Coronary artery (tissue), 2 donors: Measurements from ENCODE around the gene CACNA1A.
"Not testable (repeated sequence)": the region's sequence is repeated elsewhere in the genome, so short reads cannot be mapped to it uniquely, and the experiment has no call there.

Experiments
- DNase-seq: peaks from one replicate; pipeline ENCODE4 v3.0.0-alpha.2; 2017; ENCODE audit warnings: low spot score
- H3K27ac ChIP-seq, 2 donors: fragments of 200-600 bp; sonication (generic); one replicate each; pipeline ENCODE4 v1.5.1; 2016 to 2019
- H3K4me3 ChIP-seq: fragments of 200-600 bp; sonication (generic); 2 replicates; pipeline ENCODE4 v1.5.1; 2016; ENCODE audit warnings: mild to moderate bottlenecking, moderate library complexity
- CTCF ChIP-seq: fragments of 200-600 bp; sonication (generic); IDR thresholded peaks from one replicate; pipeline ENCODE4 v1.5.1; 2019; ENCODE audit warnings: antibody characterized with exemption

CACNA1A gene

GRCh38 chr19:13539332-13539731 lies 33.1 kb upstream of the CACNA1A start:
- no peak overlapping the region for H3K27ac ChIP-seq
- H3K4me3 ChIP-seq, result no peak overlapping the region
- no peak for TF ChIP-seq CTCF
- no peak for DNase-seq

GRCh38 chr19:13538601-13539253 lies 32.4 kb upstream of the CACNA1A start:
- no peak for TF ChIP-seq CTCF
- Histone ChIP-seq H3K4me3 (no peak overlapping the region), H3K27ac (no peak overlapping the region)
- no peak for DNase-seq

- Histone ChIP-seq H3K4me3 (no peak overlapping the region), H3K27ac (no peak overlapping the region)
- no peak for TF ChIP-seq CTCF
- no peak for DNase-seq
These were observed 31.2 kb upstream of the CACNA1A start for GRCh38 chr19:13537454-13537853.

- TF ChIP-seq CTCF, result no peak
- Histone ChIP-seq H3K27ac (no peak overlapping the region), H3K4me3 (no peak overlapping the region)
- DNase-seq, result no peak
These were observed 24.4 kb upstream of the CACNA1A start for GRCh38 chr19:13530720-13531119.

- H3K4me3 ChIP-seq, DNase-seq, H3K27ac ChIP-seq: not testable (repeated sequence)
These were observed 23.4 kb upstream of the CACNA1A start for GRCh38 chr19:13529721-13530120.

GRCh38 chr19:13526552-13526951 lies 20.3 kb upstream of the CACNA1A start:
- no peak overlapping the region for H3K27ac ChIP-seq
- no peak overlapping the region for H3K4me3 ChIP-seq
- DNase-seq, result no peak
- TF ChIP-seq CTCF, result no peak

GRCh38 chr19:13521066-13521465 lies 14.8 kb upstream of the CACNA1A start:
- Histone ChIP-seq H3K4me3 (no peak overlapping the region), H3K27ac (no peak overlapping the region)
- TF ChIP-seq CTCF, result no peak
- no peak for DNase-seq
